HFF-Myc (cell line): ENCODE measurements around the gene KLHL25.

ENCODE experiments used
- DNase-seq: peaks from one replicate; pipeline ENCODE4 v3.0.0-alpha.2; 2011; ENCODE audit warnings: low read depth; ENCODE audit errors: extremely low read depth
- H3K4me3 ChIP-seq: replicated peaks from 2 replicates; pipeline ENCODE4 v1.5.1; 2011; ENCODE audit warnings: low read depth, mild to moderate bottlenecking, control low read depth, low read length
- TF ChIP-seq, protein P1 (sequence below): IDR thresholded peaks from 2 replicates; pipeline ENCODE4 v1.5.1; 2012; ENCODE audit warnings: mild to moderate bottlenecking, low read depth, low read length, control low read depth; ENCODE audit errors: missing control alignments

KLHL25 gene

DNA sequence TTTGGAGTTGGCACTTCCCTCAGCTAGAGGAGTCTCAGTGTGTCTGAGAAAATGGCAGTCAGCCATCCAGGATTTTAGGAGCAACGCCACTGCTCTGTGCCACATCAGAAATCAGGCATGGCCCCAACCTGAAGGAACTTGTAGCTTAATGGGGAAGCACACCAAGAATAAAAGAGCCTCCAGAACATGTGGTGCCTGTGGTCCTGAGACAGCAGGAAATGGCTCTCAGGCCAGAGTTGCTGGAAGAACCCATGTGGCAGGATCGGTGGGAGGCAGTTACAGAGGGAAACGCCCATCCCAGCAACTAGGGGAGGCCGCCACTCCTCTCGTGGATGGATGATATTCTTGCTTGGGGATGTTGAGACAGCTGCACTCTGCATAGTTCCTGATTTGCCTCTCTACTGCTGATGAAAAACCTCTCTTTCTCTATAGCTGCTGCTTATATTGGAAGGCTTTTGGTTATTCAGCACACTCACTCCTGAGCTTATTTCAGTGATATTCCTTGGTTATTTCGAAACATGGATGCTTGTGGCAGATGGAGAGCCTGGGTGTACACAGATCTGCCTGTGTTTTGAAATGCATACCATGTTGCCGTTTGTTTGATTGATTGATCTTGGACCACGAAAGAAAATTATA, 52.4 kb downstream of the KLHL25 start:
- no peak overlapping the region for H3K4me3 ChIP-seq
- peak; percentile 12 for DNase-seq
- TF ChIP-seq, protein P1, sequence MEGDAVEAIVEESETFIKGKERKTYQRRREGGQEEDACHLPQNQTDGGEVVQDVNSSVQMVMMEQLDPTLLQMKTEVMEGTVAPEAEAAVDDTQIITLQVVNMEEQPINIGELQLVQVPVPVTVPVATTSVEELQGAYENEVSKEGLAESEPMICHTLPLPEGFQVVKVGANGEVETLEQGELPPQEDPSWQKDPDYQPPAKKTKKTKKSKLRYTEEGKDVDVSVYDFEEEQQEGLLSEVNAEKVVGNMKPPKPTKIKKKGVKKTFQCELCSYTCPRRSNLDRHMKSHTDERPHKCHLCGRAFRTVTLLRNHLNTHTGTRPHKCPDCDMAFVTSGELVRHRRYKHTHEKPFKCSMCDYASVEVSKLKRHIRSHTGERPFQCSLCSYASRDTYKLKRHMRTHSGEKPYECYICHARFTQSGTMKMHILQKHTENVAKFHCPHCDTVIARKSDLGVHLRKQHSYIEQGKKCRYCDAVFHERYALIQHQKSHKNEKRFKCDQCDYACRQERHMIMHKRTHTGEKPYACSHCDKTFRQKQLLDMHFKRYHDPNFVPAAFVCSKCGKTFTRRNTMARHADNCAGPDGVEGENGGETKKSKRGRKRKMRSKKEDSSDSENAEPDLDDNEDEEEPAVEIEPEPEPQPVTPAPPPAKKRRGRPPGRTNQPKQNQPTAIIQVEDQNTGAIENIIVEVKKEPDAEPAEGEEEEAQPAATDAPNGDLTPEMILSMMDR = no peak

- DNase-seq = no peak
- H3K4me3 ChIP-seq = no peak overlapping the region
- TF ChIP-seq, protein P1 = no peak
These were observed 53.1 kb downstream of the KLHL25 start for GRCh38 chr15:85741662-85742061.

DNA sequence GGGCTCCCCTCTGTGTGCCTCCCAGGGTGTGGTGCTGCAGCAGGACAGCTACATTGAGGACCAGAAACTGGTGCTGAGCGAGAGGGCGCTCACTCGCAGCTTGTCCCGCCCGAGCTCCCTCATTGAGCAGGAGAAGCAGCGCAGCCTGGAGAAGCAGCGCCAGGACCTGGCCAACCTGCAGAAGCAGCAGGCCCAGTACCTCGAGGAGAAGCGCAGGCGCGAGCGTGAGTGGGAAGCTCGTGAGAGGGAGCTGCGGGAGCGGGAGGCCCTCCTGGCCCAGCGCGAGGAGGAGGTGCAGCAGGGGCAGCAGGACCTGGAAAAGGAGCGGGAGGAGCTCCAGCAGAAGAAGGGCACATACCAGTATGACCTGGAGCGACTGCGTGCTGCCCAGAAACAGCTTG, 53.7 kb downstream of the KLHL25 start:
- TF ChIP-seq, protein P1 = no peak
- H3K4me3 ChIP-seq = no peak overlapping the region
- no peak for DNase-seq

DNA sequence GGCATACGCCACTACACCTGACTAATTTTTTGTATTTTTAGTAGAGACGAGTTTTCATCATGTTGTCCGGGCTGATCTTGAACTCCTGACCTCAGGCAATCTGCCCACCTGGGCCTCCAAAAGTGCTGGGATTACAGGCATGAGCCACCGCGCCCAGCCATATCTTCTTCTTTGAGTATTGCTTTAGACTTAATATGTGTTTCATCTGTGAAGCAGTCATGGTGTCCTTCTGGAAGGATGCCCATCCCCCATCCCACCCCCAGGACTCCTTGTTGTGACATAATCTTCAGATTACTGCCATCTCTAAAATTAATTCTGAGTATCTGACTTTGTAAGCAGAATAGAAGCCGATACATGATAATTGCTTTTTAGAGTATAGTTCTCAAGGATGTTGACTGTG, 57.7 kb downstream of the KLHL25 start:
- no peak overlapping the region for H3K4me3 ChIP-seq
- DNase-seq = no peak
- TF ChIP-seq, protein P1 = no peak

DNA sequence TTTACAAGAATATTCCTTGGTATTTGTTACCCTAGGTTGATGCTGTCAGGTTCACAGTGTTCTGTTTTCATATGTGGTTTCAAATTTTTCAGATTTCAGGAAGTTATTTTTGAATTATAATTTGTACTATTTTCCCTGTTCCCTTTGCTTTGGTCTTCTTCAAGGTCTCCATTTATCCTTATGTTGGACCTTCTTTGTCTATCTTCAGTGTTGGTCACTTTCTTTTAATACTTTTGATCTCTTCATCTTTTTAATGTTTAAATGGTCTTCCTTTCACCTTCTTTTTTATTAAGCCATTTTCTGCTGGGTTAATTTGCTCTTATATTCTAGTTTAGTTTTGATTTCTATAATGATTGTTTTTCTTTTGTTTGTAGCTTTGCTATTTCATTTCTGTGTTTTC, 61.3 kb downstream of the KLHL25 start:
- no peak overlapping the region for H3K4me3 ChIP-seq
- TF ChIP-seq, protein P1 = no peak
- DNase-seq = no peak

DNA sequence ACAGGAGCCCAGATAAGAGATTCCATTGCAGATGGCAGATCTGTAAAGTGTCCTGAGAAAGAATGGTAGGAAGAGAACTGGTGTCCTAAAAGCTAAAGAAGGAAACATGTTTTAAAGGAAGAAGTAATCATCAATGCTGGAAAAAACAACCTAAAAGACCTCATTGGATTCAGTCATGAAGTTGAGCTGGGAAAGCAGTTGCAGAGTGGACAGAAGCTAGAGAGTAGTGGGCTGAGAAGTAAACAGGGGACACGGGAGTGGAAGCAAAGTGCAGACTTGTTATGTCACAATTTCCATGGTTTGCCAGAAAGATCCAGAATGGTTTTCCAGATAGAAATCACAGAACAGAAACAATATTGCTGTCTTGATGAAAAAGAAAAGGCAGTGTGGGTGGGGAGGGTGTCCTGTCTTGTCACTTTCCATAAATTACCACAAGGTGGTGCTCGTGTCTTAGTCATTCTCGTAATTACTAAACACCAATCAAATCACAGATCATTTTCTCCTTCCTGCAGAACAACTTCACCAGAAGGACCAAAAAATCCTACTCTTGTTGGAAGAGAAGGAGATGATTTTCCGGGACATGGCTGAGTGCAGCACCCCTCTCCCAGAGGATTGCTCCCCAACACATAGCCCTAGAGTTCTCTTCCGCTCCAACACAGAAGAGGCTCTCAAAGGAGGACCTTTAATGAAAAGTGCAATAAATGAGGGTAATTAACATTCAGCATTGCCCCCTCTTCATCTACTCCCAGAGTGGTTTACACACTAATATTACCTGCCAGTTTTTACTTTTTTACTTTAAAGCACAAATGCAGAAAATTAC, 64.5 kb downstream of the KLHL25 start:
- TF ChIP-seq, protein P1 = peak; percentile 57
- no peak overlapping the region for H3K4me3 ChIP-seq
- no peak for DNase-seq

DNA sequence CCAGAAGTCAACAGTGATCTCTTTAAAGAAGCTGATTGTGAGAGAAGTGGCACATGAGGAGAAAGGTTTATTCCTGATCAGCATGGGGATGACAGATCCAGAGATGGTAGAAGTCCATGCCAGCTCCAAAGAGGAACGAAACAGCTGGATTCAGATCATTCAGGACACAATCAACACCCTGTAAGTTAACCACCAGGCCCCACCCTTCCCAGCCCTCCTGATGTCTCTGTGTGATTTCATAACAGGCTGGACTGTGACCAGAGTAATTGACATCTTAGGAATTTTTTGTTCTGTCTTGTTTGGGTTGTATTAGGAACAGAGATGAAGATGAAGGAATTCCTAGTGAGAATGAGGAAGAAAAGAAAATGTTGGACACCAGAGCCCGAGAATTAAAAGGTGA, 67.7 kb downstream of the KLHL25 start:
- TF ChIP-seq, protein P1 = no peak
- no peak overlapping the region for H3K4me3 ChIP-seq
- DNase-seq = no peak
